Kidney capillary endothelial cell (primary cell): ENCODE results near the gene ACOD1.
"Not testable (repeated sequence)": the region's sequence is repeated elsewhere in the genome, so short reads cannot be mapped to it uniquely, and the experiment has no call there.

Source experiments
- DNase-seq: peaks from one replicate; pipeline ENCODE4 v3.0.0-alpha.2; 2018; ENCODE audit warnings: low spot score

The ACOD1 gene

GRCh38 chr13:76953968-76954367 lies 5.7 kb downstream of the ACOD1 start:
- DNase-seq: no peak

DNA sequence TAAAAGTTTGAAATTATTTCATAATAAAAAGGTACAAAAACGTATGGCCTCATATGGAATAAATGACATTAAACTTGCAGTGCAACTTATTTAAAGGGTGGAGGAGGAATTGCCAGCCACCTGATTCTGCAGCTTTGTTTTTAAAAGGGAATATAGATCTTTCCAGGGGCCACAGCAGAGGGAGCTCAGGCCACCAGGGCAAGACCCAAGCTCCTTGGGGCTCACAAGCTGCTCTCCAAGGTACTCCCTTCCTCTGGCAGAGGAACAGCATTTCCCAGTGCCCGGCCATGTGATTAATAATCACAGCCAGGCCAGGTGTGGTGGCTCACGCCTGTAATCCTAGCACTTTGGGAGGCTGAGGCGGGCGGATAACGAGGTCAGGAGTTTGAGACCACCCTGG lies 6.2 kb downstream of the ACOD1 start:
- DNase-seq: no peak

DNA sequence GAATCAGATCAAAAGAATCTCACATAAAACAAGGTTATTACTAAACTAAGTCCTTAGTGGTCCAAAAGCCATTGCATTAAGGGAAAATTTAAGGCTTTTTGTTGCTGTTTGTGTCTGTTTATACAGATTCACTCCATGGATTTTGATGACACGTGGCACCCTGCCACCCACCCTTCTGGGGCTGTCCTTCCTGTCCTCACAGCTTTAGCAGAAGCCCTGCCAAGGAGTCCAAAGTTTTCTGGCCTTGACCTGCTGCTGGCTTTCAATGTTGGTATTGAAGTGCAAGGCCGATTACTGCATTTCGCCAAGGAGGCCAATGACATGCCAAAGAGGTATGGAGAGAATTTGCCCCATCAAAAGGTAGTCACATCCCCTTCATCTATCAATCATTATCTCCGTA lies 6.9 kb downstream of the ACOD1 start:
- DNase-seq: no peak

DNA sequence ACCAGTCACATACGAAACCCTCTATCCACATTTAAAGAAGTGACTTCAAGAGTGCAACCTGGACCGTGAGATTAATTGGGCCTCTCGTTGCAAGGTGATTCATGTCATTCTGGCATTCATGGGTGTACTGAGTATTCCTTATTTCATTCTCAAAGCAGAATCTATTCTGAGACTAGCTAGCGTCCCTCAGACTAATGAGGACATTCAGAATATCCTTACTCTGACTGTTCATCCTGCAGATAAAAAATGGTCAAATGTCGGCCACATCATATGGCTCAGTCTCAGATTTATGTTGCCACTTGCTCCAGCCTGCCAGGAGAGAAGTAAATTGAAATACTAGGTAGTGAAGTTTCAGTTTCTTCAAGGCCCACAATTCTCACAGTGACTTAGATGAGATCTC lies 7.3 kb downstream of the ACOD1 start:
- DNase-seq: no peak

DNA sequence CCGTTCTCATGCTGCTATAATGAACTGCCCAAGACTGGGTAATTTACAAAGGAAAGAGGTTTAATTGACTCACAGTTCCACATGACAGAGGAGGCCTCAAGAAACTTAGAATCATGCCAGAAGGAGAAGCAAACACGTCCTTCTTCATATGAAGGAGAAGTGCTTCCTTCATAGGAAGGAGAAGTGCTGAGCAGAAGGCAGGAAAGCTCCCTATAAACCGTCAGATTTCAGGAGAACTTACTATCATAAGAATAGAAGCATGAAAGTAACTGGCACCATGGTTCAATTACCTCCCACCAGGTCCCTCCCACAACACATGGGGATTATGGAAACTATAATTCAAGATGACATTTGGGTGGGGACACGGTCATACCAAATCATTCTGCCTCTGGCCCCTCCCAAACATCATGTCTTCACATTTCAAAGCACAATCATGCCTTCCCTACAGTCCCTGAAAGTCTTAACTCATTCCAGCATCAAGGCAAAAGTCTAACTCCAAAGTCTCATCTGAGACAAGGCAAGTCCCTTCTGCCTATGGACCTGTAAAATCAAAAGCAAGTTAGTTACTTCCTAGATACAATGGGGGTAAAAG lies 10.6 kb downstream of the ACOD1 start:
- DNase-seq: no peak

- DNase-seq: not testable (repeated sequence)
Observed at GRCh38 chr13:76959734-76960133, 11.4 kb downstream of the ACOD1 start.

DNA sequence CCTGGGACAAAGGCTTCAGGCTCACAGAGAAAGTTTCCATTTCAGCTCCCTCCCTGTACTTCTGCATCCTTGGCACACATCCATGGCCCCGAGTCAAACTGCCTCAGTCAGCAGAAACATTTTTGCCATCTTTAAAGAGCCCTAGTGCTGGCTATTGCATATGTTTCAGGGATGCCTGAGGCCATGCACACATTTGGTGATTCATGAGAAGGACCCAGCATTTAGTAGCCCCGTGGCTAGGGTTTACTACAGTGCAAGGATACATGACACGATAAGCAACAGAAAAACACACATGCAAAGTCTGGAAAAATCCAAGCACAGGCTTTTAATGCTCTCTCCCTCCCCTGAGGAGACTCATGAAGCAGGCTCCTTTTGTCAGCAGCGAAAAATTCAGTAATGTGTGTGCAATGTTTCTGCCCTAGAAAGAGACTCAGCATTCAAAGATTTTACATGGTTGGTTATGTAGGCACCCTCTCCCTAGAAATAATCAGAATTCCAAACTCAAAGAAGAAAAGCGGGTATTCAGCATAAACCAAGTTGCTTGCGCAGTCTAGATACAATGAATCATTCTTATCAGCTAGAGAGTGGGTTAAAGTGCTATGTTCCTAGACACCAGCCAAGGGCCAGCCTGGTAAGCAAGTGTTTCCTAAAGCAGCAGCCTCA lies 17.6 kb downstream of the ACOD1 start:
- no peak for DNase-seq

- DNase-seq: no peak
Observed at GRCh38 chr13:76967031-76967430, 18.7 kb downstream of the ACOD1 start.

DNA sequence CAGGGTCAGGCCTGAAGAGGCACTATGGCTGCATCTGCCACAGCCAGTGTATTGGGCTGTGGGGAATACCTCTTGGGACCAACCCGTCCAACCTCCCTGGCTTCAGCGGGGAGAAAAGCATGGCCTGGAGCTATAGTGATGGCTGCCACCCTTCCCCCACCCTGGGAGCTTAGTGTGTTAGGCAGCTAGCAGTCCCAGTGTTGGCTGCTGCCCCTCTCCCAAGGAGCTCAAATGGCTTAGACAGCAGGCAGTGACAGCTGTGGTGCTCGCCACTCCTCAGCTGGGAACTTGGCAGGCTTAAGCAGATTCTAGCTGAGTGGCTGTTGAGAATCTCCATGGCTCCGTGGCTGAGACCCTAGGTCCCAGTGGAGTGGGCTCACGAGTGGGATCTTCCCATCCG lies 19.7 kb downstream of the ACOD1 start:
- DNase-seq: no peak

GRCh38 chr13:76969488-76970365 lies 21.4 kb downstream of the ACOD1 start:
- DNase-seq: no peak

DNA sequence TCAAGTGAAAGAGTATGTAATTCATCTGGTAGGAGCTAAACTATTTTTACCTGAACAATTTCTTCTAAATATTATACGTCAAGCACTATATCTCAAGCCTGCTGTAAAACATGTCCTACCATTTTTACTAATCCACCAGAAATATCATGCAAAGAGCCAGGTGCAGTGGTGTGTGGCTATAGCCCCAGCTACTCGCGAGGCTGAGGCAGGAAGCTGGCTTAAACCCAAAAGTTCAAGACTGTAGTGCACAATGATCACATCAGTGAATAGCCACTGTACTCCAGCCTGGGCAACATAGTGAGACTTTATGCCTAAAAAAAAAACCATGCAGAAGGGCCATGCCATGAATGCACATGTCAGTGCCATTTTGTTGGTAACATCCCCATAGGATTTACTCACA lies 22.9 kb downstream of the ACOD1 start:
- DNase-seq: no peak

DNA sequence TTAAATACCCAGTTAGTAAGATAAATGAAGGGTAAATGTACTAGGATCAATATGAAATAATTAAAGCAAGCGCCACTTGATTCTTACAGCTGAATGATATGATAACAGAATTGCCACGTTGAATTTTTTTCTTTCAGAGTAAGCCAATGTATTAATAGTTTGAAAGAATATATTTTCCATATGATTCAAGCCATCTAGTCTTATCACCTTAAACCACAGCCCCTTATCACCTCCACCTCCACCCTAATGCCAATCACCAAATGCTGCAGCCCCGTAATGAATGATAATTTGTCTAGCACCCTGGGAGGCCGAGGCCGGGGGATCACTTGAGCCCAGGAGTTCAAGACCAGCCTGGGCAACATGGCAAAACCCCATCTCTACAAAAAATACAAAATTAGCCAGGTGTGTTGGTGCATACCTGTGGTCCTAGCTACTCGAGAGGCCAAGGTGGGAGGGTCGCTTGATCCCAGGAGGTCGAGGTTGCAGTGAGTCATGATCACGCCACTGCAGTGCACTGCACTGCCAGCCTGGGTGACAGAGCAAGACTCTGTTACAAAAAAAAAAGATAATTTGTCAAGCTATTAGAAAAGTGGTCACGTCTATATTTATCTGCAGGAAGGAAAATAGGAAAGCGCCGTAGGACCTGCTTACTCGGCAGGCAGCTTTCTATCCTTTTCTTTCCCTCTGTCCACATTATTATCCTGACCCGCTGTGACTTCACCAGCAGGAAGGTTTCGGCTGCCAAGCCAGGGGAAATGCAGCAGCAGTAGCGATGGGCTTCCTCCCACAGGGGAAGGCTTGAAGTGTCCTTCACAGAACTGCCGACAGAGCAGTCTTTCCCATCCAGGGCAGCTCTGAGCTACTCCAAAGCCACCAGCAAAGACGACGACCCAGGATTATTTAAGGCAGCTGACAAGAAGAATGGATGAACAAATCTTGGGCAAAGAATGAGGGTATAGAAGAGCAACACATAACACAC lies 23.8 kb downstream of the ACOD1 start:
- DNase-seq: no peak

DNA sequence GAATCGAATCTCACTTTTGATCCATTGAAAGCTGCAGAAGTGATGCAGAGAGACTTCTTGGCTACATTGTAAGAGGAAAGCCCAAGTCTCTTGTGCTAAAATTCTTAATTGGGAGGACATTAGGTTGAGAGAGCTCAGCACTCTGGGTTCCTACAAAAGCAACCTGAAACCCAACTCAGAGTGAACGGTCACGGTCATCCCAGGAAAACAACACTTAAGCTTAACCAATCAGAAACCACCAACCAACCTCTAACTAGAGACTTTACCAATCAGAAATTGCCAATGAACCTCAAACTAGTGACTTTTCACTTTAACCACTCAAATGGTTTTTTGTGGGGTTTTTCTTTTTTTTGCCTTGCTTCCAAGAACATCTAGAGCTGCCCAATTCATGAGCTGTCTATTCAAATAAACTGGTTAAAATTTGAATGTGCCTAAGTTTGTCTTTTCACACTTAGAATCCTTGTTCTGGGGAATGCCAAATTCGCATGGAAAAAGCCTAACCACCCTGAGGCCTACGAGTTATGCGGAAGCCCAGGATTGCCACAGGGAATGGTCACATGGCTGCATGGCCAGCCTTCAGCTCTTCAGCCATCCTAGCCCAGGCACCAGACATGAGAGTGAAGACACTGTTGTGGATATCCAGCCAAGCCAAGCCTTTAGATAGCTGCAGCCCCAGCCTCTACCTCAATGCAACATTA lies 25.8 kb downstream of the ACOD1 start:
- no peak for DNase-seq

DNA sequence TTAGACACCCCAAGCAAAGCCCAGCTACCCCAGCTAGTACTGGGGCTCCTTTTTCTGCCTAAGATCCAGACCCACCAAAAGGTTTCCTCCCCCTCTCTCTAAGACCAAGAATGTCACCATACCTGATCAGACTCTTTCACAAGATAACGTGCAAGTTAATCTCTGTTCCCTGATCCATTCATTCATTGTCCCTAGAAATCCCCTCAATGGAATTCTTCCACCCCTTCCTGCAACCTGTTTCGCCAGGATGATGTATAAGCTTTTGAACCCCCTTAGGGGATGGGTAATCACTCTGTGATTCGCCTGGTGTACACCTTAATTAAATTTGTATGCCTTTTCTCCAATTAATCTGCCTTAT lies 26.3 kb downstream of the ACOD1 start:
- DNase-seq: no peak

DNA sequence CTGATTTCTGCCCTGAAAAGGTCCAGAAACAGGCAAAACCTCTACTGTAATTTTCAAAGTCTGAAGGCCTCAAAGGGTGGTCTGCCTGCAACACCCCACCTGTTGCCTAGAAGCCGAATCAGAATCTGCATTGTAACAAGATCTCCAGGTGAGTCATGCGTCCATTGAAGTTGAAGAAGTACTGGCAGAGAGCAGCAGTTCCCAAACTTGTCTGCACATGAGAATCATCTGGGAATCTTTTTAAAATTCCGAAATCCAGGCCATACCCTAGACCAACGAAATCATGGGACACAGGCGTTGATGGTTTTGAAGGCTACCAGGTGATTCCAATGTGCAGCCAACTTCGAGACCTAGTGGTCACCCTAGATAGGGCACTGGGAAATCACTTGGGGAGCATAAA lies 27.6 kb downstream of the ACOD1 start:
- no peak for DNase-seq

DNA sequence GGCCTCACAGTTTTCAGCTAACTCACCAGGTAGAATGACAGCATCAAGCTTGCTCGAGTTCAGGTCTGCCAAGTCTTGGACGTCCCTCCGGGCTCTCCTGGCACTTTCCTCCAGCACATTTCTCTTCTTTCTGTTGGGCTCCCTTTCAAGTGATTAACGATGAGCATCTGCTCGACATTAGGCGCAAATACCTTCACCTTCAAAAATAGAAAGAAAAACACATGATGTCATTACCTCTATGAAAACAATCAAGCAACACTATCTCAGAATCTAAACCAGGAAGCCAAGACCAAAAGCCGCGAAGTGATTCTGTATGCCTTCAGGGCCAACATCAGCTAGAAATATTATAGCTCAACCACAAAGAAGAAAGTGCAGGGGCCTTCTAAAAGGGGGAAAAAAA lies 28.2 kb downstream of the ACOD1 start:
- DNase-seq: no peak

DNA sequence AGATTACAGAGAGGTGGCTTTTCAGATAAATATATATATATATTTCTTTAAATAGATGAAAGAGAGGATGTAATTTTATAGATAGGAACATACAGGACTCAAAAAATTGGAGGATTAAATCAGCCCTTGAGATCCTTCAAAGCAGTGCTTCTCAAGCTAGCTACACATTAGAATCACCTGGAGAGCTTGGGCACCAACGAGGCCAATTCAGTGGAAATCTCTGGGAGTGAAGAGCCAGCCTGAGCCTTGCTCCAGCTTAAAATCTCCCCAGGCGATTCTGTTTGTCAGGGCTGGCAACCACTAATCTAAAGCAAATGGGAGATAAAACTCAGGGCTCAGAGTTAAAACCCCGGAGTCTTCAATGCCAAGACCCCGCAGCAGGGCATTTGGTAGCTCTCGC lies 28.6 kb downstream of the ACOD1 start:
- DNase-seq: no peak

- peak; percentile 59 for DNase-seq
Observed at GRCh38 chr13:76980075-76980718, 31.9 kb downstream of the ACOD1 start.

- DNase-seq: no peak
Observed at GRCh38 chr13:76982061-76982460, 33.8 kb downstream of the ACOD1 start.

GRCh38 chr13:76983676-76984075 lies 35.4 kb downstream of the ACOD1 start:
- no peak for DNase-seq

- DNase-seq: peak; percentile 36
Observed at GRCh38 chr13:76991432-76991795, 43.1 kb downstream of the ACOD1 start.
